Measurements from ENCODE around the gene DENND1A. TPM values are rescaled to one million over a fixed set of nuclear protein-coding genes. Genes with fewer than 3 reads are reported as not detected.

The DENND1A gene
- total and polyA plus RNA-seq, 2 of the 13 experiments (the other 11 are each of a cell fraction or from before 2014, with no cell fraction given): 14.8 to 30.1 TPM

GRCh38 chr9:123440256-123440655 lies 489.7 kb downstream of the DENND1A start:
- no peak overlapping the region for H2AFZ ChIP-seq (ENCODE audit: low read length)
- H3K79me2 ChIP-seq (ENCODE audit: insufficient read depth, low read length): no peaks in the 10 kb centered on the region
- H3K36me3 ChIP-seq (replicated peaks in 1 of 2; ENCODE audit: control insufficient read depth in 1 of 2, insufficient read depth in 2 of 2, low read length in 2 of 2): peaks cover 8 to 16% of the 10 kb centered on the region in 2 experiments; a peak in 4 of 5 replicates
- H3K27me3 ChIP-seq (ENCODE audit: control insufficient read depth in 1 of 2, insufficient read depth in 2 of 2, low read length in 2 of 2): no peaks in the 10 kb centered on the region
- DNase-seq (ENCODE audit: low spot score) (no peak), FAIRE-seq (no peak), ATAC-seq (no peak)
- no peaks in the 10 kb centered on the region for H4K20me1 ChIP-seq (ENCODE audit: insufficient read depth, low read length)
- no peak overlapping the region for H3K9ac ChIP-seq (ENCODE audit: insufficient read depth, low read depth, low read length)
- no peak for TF ChIP-seq THAP7 (CRISPR knock-in tag; IDR thresholded peaks at IDR 0.05)
- no peak for TF ChIP-seq MEIS2 (CRISPR knock-in tag; IDR thresholded peaks at IDR 0.05)
- TF ChIP-seq NCOR1 (IDR thresholded peaks at IDR 0.05; ENCODE audit: borderline replicate concordance, low read length): no peak
- TF ChIP-seq TBX2 (CRISPR knock-in tag; IDR thresholded peaks at IDR 0.05; ENCODE audit: borderline replicate concordance): no peak
- no peak for TF ChIP-seq TEF (CRISPR knock-in tag; IDR thresholded peaks at IDR 0.05)
- TF ChIP-seq ZNF431 (CRISPR knock-in tag; IDR thresholded peaks at IDR 0.05; ENCODE audit: borderline replicate concordance, low read depth): no peak
- no peak for TF ChIP-seq ZNF720 (CRISPR knock-in tag; IDR thresholded peaks at IDR 0.05)
- no peak for TF ChIP-seq MAZ (IDR thresholded peaks at IDR 0.05; ENCODE audit: borderline replicate concordance, low read depth, low read length)
- no peak for TF ChIP-seq MAZ (CRISPR knock-in tag; IDR thresholded peaks at IDR 0.05; ENCODE audit: low read depth)
- no peak for TF ChIP-seq ZNF577 (CRISPR knock-in tag; IDR thresholded peaks at IDR 0.05; ENCODE audit: borderline replicate concordance, low read depth)
- no peaks in the 10 kb centered on the region for H3K9me3 ChIP-seq (ENCODE audit: low read length)
- H3K4me3 ChIP-seq (replicated peaks in 1 of 3; ENCODE audit: insufficient read depth in 1 of 3, low read depth in 2 of 3, low read length in 3 of 3): no peak overlapping the region
- in situ Hi-C loops (cut with HindIII; ENCODE audit: extremely low pct_ligation_motif_present, low pct_unique_long_range_greater_than_20kb): no loop called here
- 95% methylated on average over 10 of the region's 11 CpGs for WGBS (ENCODE audit: low lambda C conversion rate)
- no peak overlapping the region for H3K27ac ChIP-seq (ENCODE audit: extremely low read length, insufficient read depth, low read length)
- intact Hi-C loops (cut with micrococcal nuclease; ENCODE audit: unreplicated experiment): no loop called here
- peaks cover 36% of the 10 kb centered on the region for H3K4me1 ChIP-seq (ENCODE audit: insufficient read depth, low read length)
- H3K4me2 ChIP-seq (ENCODE audit: low read depth, low read length): no peak overlapping the region
- ChIA-PET POLR2A (no interaction called here), CTCF (ENCODE audit: low intra/inter-chr PET ratio, low total read pairs) (no interaction called here)
- BruUV-seq (replicated peaks): no TSS peak
